Left lung (tissue), 10 donors: ENCODE results near the gene SEC24A. TPM values are rescaled to one million over a fixed set of nuclear protein-coding genes. Genes with fewer than 3 reads are reported as not detected.
"Not testable (repeated sequence)": the region's sequence is repeated elsewhere in the genome, so short reads cannot be mapped to it uniquely, and the experiment has no call there.

Experiments used
- ATAC-seq: fragments of 200-7000 bp; cut with Tn5 transposase; one replicate; pipeline ENCODE4 v1.9.1; 2020; ENCODE audit warnings: moderate library complexity
- DNase-seq, 4 donors: peaks; one replicate each; pipeline ENCODE4 v3.0.0-alpha.2; 2013 to 2020
- H3K27ac ChIP-seq, 2 donors: fragments of 200-600 bp; sonication (generic) in 1 of 2; one replicate each; pipeline versions ENCODE4 v1.5.0 to v1.8.0; 2020 to 2021
- H3K27me3 ChIP-seq, 2 donors: fragments of 200-600 bp; sonication (generic) in 1 of 2; one replicate each; pipeline versions ENCODE4 v1.5.0 to v1.8.0; 2020 to 2021
- H3K36me3 ChIP-seq, 2 donors: fragments of 200-600 bp; sonication (generic) in 1 of 2; one replicate each; pipeline versions ENCODE4 v1.5.0 to v1.8.0; 2020 to 2021
- H3K4me1 ChIP-seq, 2 donors: fragments of 200-600 bp; one replicate each; pipeline ENCODE4 v1.8.0; 2021
- H3K4me3 ChIP-seq, 2 donors: fragments of 200-600 bp; sonication (generic) in 1 of 2; one replicate each; pipeline versions ENCODE4 v1.5.0 to v1.8.0; 2020 to 2021; ENCODE audit warnings: mild to moderate bottlenecking in 1 of 2
- H3K9me3 ChIP-seq, 2 donors: fragments of 200-600 bp; sonication (generic) in 1 of 2; one replicate each; pipeline versions ENCODE4 v1.5.0 to v1.8.0; 2020 to 2021
- CTCF ChIP-seq, 2 donors: fragments of 200-600 bp; sonication (generic) in 1 of 2; IDR thresholded peaks; one replicate each; pipeline versions ENCODE4 v1.5.0 to v1.8.0; 2021; ENCODE audit warnings: antibody characterized with exemption in 2 of 2
- intact Hi-C, 2 donors: fragments of 100-400 bp; cut with DNase I; formaldehyde crosslinking; loops; one replicate each; pipeline versions ENCODE4 v1.11.2 to v1.14.2; 2022
- polyA plus RNA-seq, 6 donors: library from polyadenylated mRNA; unstranded; fragments of 120-200 nt; gene quantifications; one replicate each; pipeline ENCODE4 v1.2.1, GENCODE V29; 2013; ENCODE audit not compliant: insufficient read length in 6 of 6
- total RNA-seq, 2 donors: library from RNA; stranded (reverse); fragmentation: NEBNext Ultra II Directional; extraction: Animal tissue kit (Norgen Biotek cat#: 25700); gene quantifications; one replicate each; pipeline ENCODE4 v1.2.1, GENCODE V29; 2021
- donor health status: DM: no; HTN: yes; CAD: no.
- donor health status: DM: no; HTN: no; CAD: no.

SEC24A gene
- total and polyA plus RNA-seq, 8 donors = 17.5 to 26.9 (median 22.2) TPM

DNA sequence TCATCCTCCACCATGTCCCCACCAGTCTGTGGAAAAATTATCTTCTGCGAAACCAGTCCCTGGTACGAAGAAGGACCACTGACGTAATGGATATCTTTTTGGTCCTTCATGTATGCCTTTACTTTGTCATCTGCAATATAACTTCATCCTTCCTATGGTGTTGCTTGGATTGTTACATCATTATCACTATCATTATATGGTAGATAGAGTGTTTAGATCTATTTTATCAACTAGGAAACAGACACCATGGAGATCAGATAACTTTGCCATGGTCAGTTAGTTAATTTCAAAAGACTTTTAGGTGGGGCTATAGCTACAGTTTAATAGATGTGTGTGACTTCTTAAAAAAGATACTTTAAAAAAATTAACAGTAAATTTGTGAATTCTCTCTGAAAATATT lies 66.0 kb downstream of the SEC24A start:
- H3K27me3 ChIP-seq = no peaks in the 10 kb centered on the region
- no peaks in the 10 kb centered on the region for H3K4me1 ChIP-seq
- DNase-seq = no peak
- TF ChIP-seq CTCF (IDR thresholded peaks at IDR 0.05) = no peak
- no peak overlapping the region for H3K27ac ChIP-seq
- no peaks in the 10 kb centered on the region for H3K9me3 ChIP-seq
- intact Hi-C loops = no loop called here
- no peak for ATAC-seq
- H3K36me3 ChIP-seq = peaks cover 0 to 99% of the 10 kb centered on the region in 2 donors
- no peak overlapping the region for H3K4me3 ChIP-seq

DNA sequence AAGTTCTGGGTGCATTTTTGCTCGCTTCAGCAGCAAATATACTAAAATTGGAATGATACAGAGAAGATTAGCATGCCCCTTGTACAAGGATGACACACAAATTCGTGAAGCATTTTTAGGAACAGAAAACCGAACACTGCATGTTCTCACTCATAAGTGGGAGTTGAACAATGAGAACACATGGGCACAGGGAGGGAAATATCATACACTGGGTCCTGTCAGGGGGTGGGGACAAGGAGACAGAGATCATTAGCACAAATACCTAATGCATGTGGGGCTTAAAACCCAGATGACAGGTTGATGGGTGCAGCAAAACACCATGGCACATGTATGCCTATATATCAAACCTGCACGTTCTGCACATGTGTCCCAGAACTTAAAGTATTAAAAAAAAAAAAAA lies 66.9 kb downstream of the SEC24A start:
- ATAC-seq, H3K9me3 ChIP-seq, H3K4me1 ChIP-seq, intact Hi-C loops, H3K27ac ChIP-seq, H3K27me3 ChIP-seq, DNase-seq, H3K4me3 ChIP-seq: not testable (repeated sequence)
- H3K36me3 ChIP-seq = peaks cover 0 to 99% of the 10 kb centered on the region in 2 donors

- intact Hi-C loops = no loop called here
- ATAC-seq (no peak), DNase-seq (no peak)
- Histone ChIP-seq H3K27me3 (no peaks in the 10 kb centered on the region), H3K27ac (no peak overlapping the region), H3K4me1 (no peaks in the 10 kb centered on the region), H3K36me3 (peaks cover 0 to 59% of the 10 kb centered on the region in 2 donors), H3K9me3 (no peaks in the 10 kb centered on the region), H3K4me3 (no peak overlapping the region)
- TF ChIP-seq CTCF (IDR thresholded peaks at IDR 0.05) = no peak
Measured at GRCh38 chr5:134724872-134725271, 76.3 kb downstream of the SEC24A start.

- no peak for TF ChIP-seq CTCF (IDR thresholded peaks at IDR 0.05)
- no peak overlapping the region for H3K4me3 ChIP-seq
- no peak for ATAC-seq
- no peak for DNase-seq
- H3K27ac ChIP-seq = no peak overlapping the region
- intact Hi-C loops = no loop called here
- H3K27me3 ChIP-seq = no peaks in the 10 kb centered on the region
- H3K4me1 ChIP-seq = peaks cover 0 to 8% of the 10 kb centered on the region in 2 donors
- no peaks in the 10 kb centered on the region for H3K36me3 ChIP-seq
- H3K9me3 ChIP-seq = no peaks in the 10 kb centered on the region
Measured at GRCh38 chr5:134732819-134733218, 84.2 kb downstream of the SEC24A start.

DNA sequence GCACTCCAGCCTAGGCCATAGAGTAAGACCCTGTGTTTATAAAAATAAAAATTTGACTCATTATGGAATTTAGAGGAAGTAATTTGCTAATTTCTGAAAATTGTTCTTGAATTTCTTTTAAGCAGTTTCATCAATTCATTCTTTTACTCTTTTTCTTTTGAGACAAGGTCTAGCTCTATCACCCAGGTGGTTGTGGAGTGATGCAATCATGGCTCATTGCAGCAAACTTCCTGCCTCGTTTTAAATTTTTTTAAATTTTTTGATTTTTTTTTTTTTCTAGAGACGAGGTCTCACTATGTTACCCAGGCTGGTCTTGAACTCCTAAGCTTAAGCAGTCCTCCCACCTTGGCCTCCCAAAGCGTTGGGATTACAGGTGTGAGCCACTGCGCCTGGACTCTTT lies 86.7 kb downstream of the SEC24A start:
- H3K4me1 ChIP-seq = peaks cover 5 to 23% of the 10 kb centered on the region in 2 donors
- H3K27ac ChIP-seq = no peak overlapping the region
- intact Hi-C loops = no loop called here
- TF ChIP-seq CTCF (IDR thresholded peaks at IDR 0.05) = no peak
- H3K27me3 ChIP-seq = no peaks in the 10 kb centered on the region
- no peaks in the 10 kb centered on the region for H3K9me3 ChIP-seq
- no peak overlapping the region for H3K4me3 ChIP-seq
- DNase-seq = no peak
- no peaks in the 10 kb centered on the region for H3K36me3 ChIP-seq
- ATAC-seq = no peak

DNA sequence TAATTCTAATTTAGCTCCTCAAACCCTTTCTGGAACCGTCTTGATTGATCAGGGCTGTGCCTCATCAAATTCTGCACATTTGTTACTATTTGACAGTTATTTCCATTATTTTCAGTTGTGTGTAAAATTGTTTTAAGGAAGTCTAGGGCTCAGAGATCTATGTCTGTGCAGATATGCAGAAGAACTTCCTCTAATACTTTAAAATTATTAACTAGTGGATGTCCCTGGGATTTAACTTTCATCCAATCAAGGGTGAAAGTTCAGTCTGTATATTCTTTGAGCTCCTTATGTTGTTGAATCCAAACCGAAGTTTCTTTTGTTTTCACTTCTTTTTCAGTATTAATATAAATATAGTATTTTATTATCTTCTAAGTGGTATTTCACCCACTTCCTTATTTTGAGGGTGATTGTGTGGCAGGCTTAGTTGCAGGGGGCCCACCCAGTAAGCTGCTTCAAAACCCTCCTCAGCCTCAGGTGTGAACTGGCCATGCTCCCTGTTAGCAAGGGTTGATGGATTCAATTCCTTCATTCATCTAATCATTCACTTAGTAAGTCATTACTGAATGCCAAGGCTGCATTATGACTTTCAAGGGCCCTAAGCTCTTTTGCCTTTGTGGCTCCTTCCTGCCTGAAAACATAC lies 87.7 kb downstream of the SEC24A start:
- H3K27ac ChIP-seq = peak overlapping the region in 1 of 2 donors; percentile 25
- no peak for ATAC-seq
- no peaks in the 10 kb centered on the region for H3K27me3 ChIP-seq
- H3K9me3 ChIP-seq = no peaks in the 10 kb centered on the region
- no peak overlapping the region for H3K4me3 ChIP-seq
- intact Hi-C loops = no loop called here
- no peak for TF ChIP-seq CTCF (IDR thresholded peaks at IDR 0.05)
- DNase-seq = no peak
- peaks cover 5 to 28% of the 10 kb centered on the region in 2 donors for H3K4me1 ChIP-seq
- H3K36me3 ChIP-seq = no peaks in the 10 kb centered on the region
